WERI-Rb-1 (cell line): ENCODE data around the gene CALN1.

ENCODE experiments used
- DNase-seq: peaks from one replicate; pipeline ENCODE4 v3.0.0-alpha.2; 2020
- H3K27ac ChIP-seq: fragments of 250-450 bp; sonication (Bioruptor Pico); 2 replicates; pipeline ENCODE4 v1.5.1; 2020; ENCODE audit warnings: mild to moderate bottlenecking, moderate library complexity
- H3K27me3 ChIP-seq: fragments of 250-450 bp; sonication (Bioruptor Pico); 2 replicates; pipeline ENCODE4 v1.5.1; 2021; ENCODE audit warnings: mild to moderate bottlenecking, low read depth, moderate library complexity; ENCODE audit not compliant: insufficient read depth, severe bottlenecking
- H3K36me3 ChIP-seq: fragments of 250-450 bp; sonication (Bioruptor Pico); 2 replicates; pipeline ENCODE4 v1.5.1; 2020; ENCODE audit warnings: mild to moderate bottlenecking, moderate library complexity
- H3K4me3 ChIP-seq: 2 replicates; pipeline ENCODE4 v1.5.1; 2011; ENCODE audit warnings: low read depth, mild to moderate bottlenecking, control low read depth, low read length
- H3K9me3 ChIP-seq: fragments of 250-450 bp; sonication (Bioruptor Pico); 2 replicates; pipeline ENCODE4 v1.5.1; 2021; ENCODE audit warnings: mild to moderate bottlenecking, moderate library complexity; ENCODE audit not compliant: severe bottlenecking
- CTCF ChIP-seq: IDR thresholded peaks from 2 replicates; pipeline ENCODE4 v1.5.1; 2011; ENCODE audit warnings: low read depth, mild to moderate bottlenecking, control low read depth, inconsistent platforms, low read length

CALN1 gene

GRCh38 chr7:72170475-72170874 lies 241.7 kb downstream of the CALN1 start:
- DNase-seq: no peak
- Histone ChIP-seq H3K27ac (no peak overlapping the region), H3K27me3 (peaks cover 3% of the 10 kb centered on the region), H3K4me3 (no peak overlapping the region), H3K36me3 (no peaks in the 10 kb centered on the region), H3K9me3 (peaks cover 4% of the 10 kb centered on the region)
- TF ChIP-seq CTCF: no peak

- TF ChIP-seq CTCF: no peak
These were observed 248.9 kb downstream of the CALN1 start for GRCh38 chr7:72163271-72163670.

GRCh38 chr7:72161534-72161933 lies 250.6 kb downstream of the CALN1 start:
- Histone ChIP-seq H3K27ac (no peak overlapping the region), H3K9me3 (peaks cover 11% of the 10 kb centered on the region), H3K36me3 (no peaks in the 10 kb centered on the region), H3K4me3 (no peak overlapping the region), H3K27me3 (peaks cover 1% of the 10 kb centered on the region)
- DNase-seq: peak; percentile 18
- TF ChIP-seq CTCF: peak; percentile 47

More at GRCh38 chr7:72163271-72163670, 248.9 kb downstream of the CALN1 start:
- no peak overlapping the region for H3K27ac ChIP-seq
- H3K36me3 ChIP-seq: no peaks in the 10 kb centered on the region
- H3K9me3 ChIP-seq: peaks cover 11% of the 10 kb centered on the region
- peaks cover 3% of the 10 kb centered on the region for H3K27me3 ChIP-seq
- DNase-seq: no peak
- H3K4me3 ChIP-seq: no peak overlapping the region

GRCh38 chr7:72159911-72160310 lies 252.2 kb downstream of the CALN1 start:
- no peak for DNase-seq
- Histone ChIP-seq H3K9me3 (peaks cover 9% of the 10 kb centered on the region), H3K36me3 (no peaks in the 10 kb centered on the region), H3K4me3 (no peak overlapping the region), H3K27ac (no peak overlapping the region), H3K27me3 (no peaks in the 10 kb centered on the region)
- TF ChIP-seq CTCF: no peak

GRCh38 chr7:72156671-72157070 lies 255.5 kb downstream of the CALN1 start:
- Histone ChIP-seq H3K36me3 (no peaks in the 10 kb centered on the region), H3K9me3 (no peaks in the 10 kb centered on the region), H3K4me3 (no peak overlapping the region), H3K27me3 (no peaks in the 10 kb centered on the region), H3K27ac (no peak overlapping the region)
- no peak for TF ChIP-seq CTCF
- DNase-seq: no peak

- H3K27ac ChIP-seq: no peak overlapping the region
- H3K4me3 ChIP-seq: no peak overlapping the region
- no peak for TF ChIP-seq CTCF
These were observed 259.0 kb downstream of the CALN1 start for GRCh38 chr7:72153132-72153512.

More at GRCh38 chr7:72153132-72153512, 259.0 kb downstream of the CALN1 start:
- no peaks in the 10 kb centered on the region for H3K9me3 ChIP-seq
- no peaks in the 10 kb centered on the region for H3K36me3 ChIP-seq
- H3K27me3 ChIP-seq: no peaks in the 10 kb centered on the region
- DNase-seq: no peak
